Keratinocyte (primary cell): ENCODE results near the gene NLK. TPM values are rescaled to one million over a fixed set of nuclear protein-coding genes. Genes with fewer than 3 reads are reported as not detected.

Experiments used
- DNase-seq: peaks from one replicate; pipeline ENCODE4 v3.0.0-alpha.2; 2011; ENCODE audit warnings: low read depth, missing footprints, low spot score
- FAIRE-seq: peaks from 2 replicates; lab custom pipeline; 2011; peaks lifted over from hg19 to GRCh38; lab: Jason Lieb, UNC
- H2AFZ ChIP-seq: 2 replicates; pipeline ENCODE4 v1.6.0; 2012; ENCODE audit warnings: low read length, control low read depth, inconsistent platforms; ENCODE audit not compliant: control insufficient read depth
- H3K27ac ChIP-seq: 2 replicates; pipeline ENCODE4 v1.5.1; 2011; ENCODE audit warnings: low read length; ENCODE audit not compliant: control insufficient read depth, insufficient read depth
- H3K27me3 ChIP-seq: 3 replicates; pipeline ENCODE4 v1.6.0; 2011; ENCODE audit warnings: low read length; ENCODE audit not compliant: control insufficient read depth, insufficient read depth; ENCODE audit errors: extremely low read depth
- H3K36me3 ChIP-seq, 2 experiments: 2 replicates in 1 of 2; 3 replicates in 1 of 2; pipeline ENCODE4 v1.5.1; 2011; ENCODE audit warnings: low read length in 2 of 2, mild to moderate bottlenecking in 1 of 2; ENCODE audit not compliant: control insufficient read depth in 2 of 2, insufficient read depth in 2 of 2; ENCODE audit errors: extremely low read depth in 1 of 2
- H3K4me1 ChIP-seq: 3 replicates; pipeline ENCODE4 v1.5.1; 2011; ENCODE audit warnings: low read length; ENCODE audit not compliant: control insufficient read depth, insufficient read depth; ENCODE audit errors: extremely low read depth
- H3K4me2 ChIP-seq: 3 replicates; pipeline ENCODE4 v1.6.0; 2011; ENCODE audit warnings: low read depth, low read length; ENCODE audit not compliant: control insufficient read depth, insufficient read depth; ENCODE audit errors: extremely low read depth
- H3K4me3 ChIP-seq, 3 experiments: fragments of 200-600 bp in 1 of 3; sonication (generic) in 1 of 3; 2 replicates in 2 of 3; 3 replicates in 1 of 3; pipeline ENCODE4 v1.5.1; 2011 to 2016; ENCODE audit warnings: low read length in 3 of 3, mild to moderate bottlenecking in 3 of 3, control low read depth in 2 of 3, inconsistent platforms in 1 of 3, low read depth in 1 of 3, mixed read lengths in 1 of 3, mixed run types in 1 of 3, moderate library complexity in 1 of 3; ENCODE audit not compliant: control insufficient read depth in 2 of 3, insufficient read depth in 2 of 3; ENCODE audit errors: extremely low read depth in 1 of 3
- H3K79me2 ChIP-seq: 2 replicates; pipeline ENCODE4 v1.6.0; 2012; ENCODE audit warnings: low read length; ENCODE audit not compliant: control insufficient read depth, insufficient read depth
- H3K9ac ChIP-seq: 3 replicates; pipeline ENCODE4 v1.6.0; 2011; ENCODE audit warnings: low read length; ENCODE audit not compliant: control insufficient read depth, insufficient read depth; ENCODE audit errors: extremely low read depth
- H3K9me1 ChIP-seq: 3 replicates; pipeline ENCODE4 v1.6.0; 2011; ENCODE audit warnings: low read length; ENCODE audit not compliant: control insufficient read depth, insufficient read depth; ENCODE audit errors: extremely low read depth
- H3K9me3 ChIP-seq: 2 replicates; pipeline ENCODE4 v1.5.1; 2012; ENCODE audit warnings: low read depth, low read length; ENCODE audit not compliant: control insufficient read depth
- H4K20me1 ChIP-seq: 3 replicates; pipeline ENCODE4 v1.6.0; 2011; ENCODE audit warnings: low read length; ENCODE audit not compliant: control insufficient read depth, insufficient read depth; ENCODE audit errors: extremely low read depth
- CTCF ChIP-seq, 3 experiments: IDR thresholded peaks in 1 of 3; conservative IDR thresholded peaks in 1 of 3; optimal IDR thresholded peaks in 1 of 3; 2 replicates in 2 of 3; 3 replicates in 1 of 3; pipeline versions ENCODE3 to v1.5.1; 2011; ENCODE audit warnings: low read length in 3 of 3, mild to moderate bottlenecking in 3 of 3, moderate library complexity in 2 of 3, control low read depth in 1 of 3, inconsistent platforms in 1 of 3; ENCODE audit not compliant: insufficient read depth in 2 of 3; ENCODE audit errors: extremely low read depth in 1 of 3
- EZH2 ChIP-seq: IDR thresholded peaks from one replicate; pipeline ENCODE4 v1.6.1; 2012; ENCODE audit warnings: inconsistent platforms, mild to moderate bottlenecking, low read length, moderate library complexity
- dilution Hi-C: fragments of 300-500 bp; cut with MboI; formaldehyde crosslinking; loops from one replicate; pipeline ENCODE4 v1.7.0; 2020; ENCODE audit warnings: low sequenced_read_pairs; ENCODE audit not compliant: extremely low pct_ligation_motif_present
- polyA plus RNA-seq, 5 experiments: library from polyadenylated mRNA; depleted of rRNA in 3 of 5; stranded (reverse) in 3 of 5; stranded (forward) in 1 of 5; unstranded in 1 of 5; fragments of >200 nt; gene quantifications; 1 replicate in 1 of 5; 2 replicates in 3 of 5; 3 replicates in 1 of 5; pipeline versions ENCODE4 v1.2.1 to v1.2.3, GENCODE V29; 2011 to 2012; ENCODE audit warnings: missing spikeins in 2 of 5, low read depth in 1 of 5, low replicate concordance in 1 of 5

The NLK gene
- polyA plus RNA-seq, 1 donor (not counting 4 experiments of a cell fraction or from before 2014, with no cell fraction given) = 20.9 TPM

- Histone ChIP-seq H3K9me1 (no peaks in the 10 kb centered on the region), H3K4me2 (no peak overlapping the region), H3K79me2 (no peaks in the 10 kb centered on the region), H2AFZ (no peak overlapping the region), H3K36me3 (peaks cover 6 to 13% of the 10 kb centered on the region in 2 experiments), H3K27ac (no peak overlapping the region), H3K4me1 (no peaks in the 10 kb centered on the region), H3K4me3 (no peak overlapping the region), H3K9me3 (no peaks in the 10 kb centered on the region), H3K9ac (no peak overlapping the region), H3K27me3 (no peaks in the 10 kb centered on the region), H4K20me1 (peaks cover 2% of the 10 kb centered on the region)
- DNase-seq = no peak
- no peak for TF ChIP-seq EZH2
- dilution Hi-C loops = no loop called here
- no peak for FAIRE-seq
These were observed 145.5 kb downstream of the NLK start for GRCh38 chr17:28187931-28188330.

- Histone ChIP-seq H3K9me3 (no peaks in the 10 kb centered on the region), H3K9me1 (no peaks in the 10 kb centered on the region), H3K4me2 (no peak overlapping the region), H3K27me3 (no peaks in the 10 kb centered on the region), H2AFZ (no peak overlapping the region), H3K9ac (no peak overlapping the region), H3K4me1 (no peaks in the 10 kb centered on the region), H3K4me3 (no peak overlapping the region), H3K27ac (no peak overlapping the region), H3K36me3 (peaks cover 8 to 19% of the 10 kb centered on the region in 2 experiments), H3K79me2 (no peaks in the 10 kb centered on the region), H4K20me1 (peaks cover 1% of the 10 kb centered on the region)
- DNase-seq (no peak), FAIRE-seq (no peak)
- TF ChIP-seq EZH2 (no peak), CTCF (optimal IDR thresholded peaks at IDR 0.05 in 1 of 3, IDR thresholded peaks at IDR 0.05 in 1 of 3, conservative IDR thresholded peaks at IDR 0.05 in 1 of 3; ENCODE audit: extremely low read depth in 1 of 3, insufficient read depth in 2 of 3, low read length in 3 of 3) (no peak)
- dilution Hi-C loops = no loop called here
These were observed 146.4 kb downstream of the NLK start for GRCh38 chr17:28188841-28189263.

GRCh38 chr17:28189667-28190066 is 147.2 kb downstream of the NLK start:
- H3K79me2 ChIP-seq = no peaks in the 10 kb centered on the region
- H3K9ac ChIP-seq = no peak overlapping the region
- no peaks in the 10 kb centered on the region for H4K20me1 ChIP-seq
- H2AFZ ChIP-seq = no peak overlapping the region
- H3K27me3 ChIP-seq = no peaks in the 10 kb centered on the region
- DNase-seq (no peak), FAIRE-seq (no peak)
- TF ChIP-seq EZH2 (no peak), CTCF (optimal IDR thresholded peaks at IDR 0.05 in 1 of 3, IDR thresholded peaks at IDR 0.05 in 1 of 3, conservative IDR thresholded peaks at IDR 0.05 in 1 of 3; ENCODE audit: extremely low read depth in 1 of 3, insufficient read depth in 2 of 3, low read length in 3 of 3) (no peak)
- H3K36me3 ChIP-seq = peaks cover 8 to 19% of the 10 kb centered on the region in 2 experiments
- no peak overlapping the region for H3K27ac ChIP-seq
- H3K9me1 ChIP-seq = no peaks in the 10 kb centered on the region
- no peaks in the 10 kb centered on the region for H3K4me1 ChIP-seq
- no peak overlapping the region for H3K4me3 ChIP-seq
- no peak overlapping the region for H3K4me2 ChIP-seq
- no peaks in the 10 kb centered on the region for H3K9me3 ChIP-seq
- dilution Hi-C loops = no loop called here
